Activated naive CD4-positive, alpha-beta T cell treated with anti-CD3 and anti-CD28 coated beads, Interleukin-2, amount 50 U/mL, for 16 hours (primary cell): Measurements from ENCODE around the gene FOXO6.

Source experiments
- DNase-seq: peaks from one replicate; pipeline ENCODE4 v3.0.0-alpha.2; 2020

The FOXO6 gene

GRCh38 chr1:41411229-41411628, 50.0 kb downstream of the FOXO6 start:
- DNase-seq, result no peak

GRCh38 chr1:41412748-41413147, 51.5 kb downstream of the FOXO6 start:
- DNase-seq, result no peak

- DNase-seq, result no peak
Observed at GRCh38 chr1:41413748-41414281, 52.6 kb downstream of the FOXO6 start.

- DNase-seq, result no peak
Observed at GRCh38 chr1:41414296-41414695, 53.1 kb downstream of the FOXO6 start.

- DNase-seq, result no peak
Observed at GRCh38 chr1:41414716-41415306, 53.6 kb downstream of the FOXO6 start.

GRCh38 chr1:41416081-41416480, 54.8 kb downstream of the FOXO6 start:
- no peak for DNase-seq

GRCh38 chr1:41416552-41417334, 55.5 kb downstream of the FOXO6 start:
- peak; percentile 57 for DNase-seq

- no peak for DNase-seq
Observed at GRCh38 chr1:41417335-41417682, 56.1 kb downstream of the FOXO6 start.

- no peak for DNase-seq
Observed at GRCh38 chr1:41417746-41418145, 56.5 kb downstream of the FOXO6 start.

- DNase-seq, result no peak
Observed at GRCh38 chr1:41418857-41419583, 57.8 kb downstream of the FOXO6 start.

GRCh38 chr1:41419584-41420295, 58.5 kb downstream of the FOXO6 start:
- DNase-seq, result no peak

- DNase-seq, result no peak
Observed at GRCh38 chr1:41420351-41420750, 59.1 kb downstream of the FOXO6 start.

- no peak for DNase-seq
Observed at GRCh38 chr1:41420860-41421259, 59.6 kb downstream of the FOXO6 start.

- no peak for DNase-seq
Observed at GRCh38 chr1:41422306-41422705, 61.1 kb downstream of the FOXO6 start.

- no peak for DNase-seq
Observed at GRCh38 chr1:41423511-41424191, 62.4 kb downstream of the FOXO6 start.

GRCh38 chr1:41424581-41425118, 63.4 kb downstream of the FOXO6 start:
- DNase-seq, result no peak

- no peak for DNase-seq
Observed at GRCh38 chr1:41425369-41425768, 64.1 kb downstream of the FOXO6 start.

GRCh38 chr1:41426201-41426890, 65.1 kb downstream of the FOXO6 start:
- no peak for DNase-seq

- no peak for DNase-seq
Observed at GRCh38 chr1:41427122-41427913, 66.1 kb downstream of the FOXO6 start.

GRCh38 chr1:41427916-41428737, 66.9 kb downstream of the FOXO6 start:
- no peak for DNase-seq
